Measurements from ENCODE around the gene ZNF407. TPM values are rescaled to one million over a fixed set of nuclear protein-coding genes. Genes with fewer than 3 reads are reported as not detected.

Gene ZNF407
- total and polyA plus RNA-seq, 9 donors: 5.3 to 22.3 (median 18.7) TPM

- H3K4me1 ChIP-seq (ENCODE audit: insufficient read depth): peaks cover 2% of the 10 kb centered on the region
- DNase-seq: no peak
- no peaks in the 10 kb centered on the region for H3K27me3 ChIP-seq
- WGBS, 3 donors: 88 to 96% (median 92%) methylated on average over 5 of the region's 5 CpGs
- intact Hi-C loops (cut with DNase I): no loop called here
- no peak overlapping the region for H3K27ac ChIP-seq
- H3K36me3 ChIP-seq: no peaks in the 10 kb centered on the region
- H3K9me3 ChIP-seq: no peaks in the 10 kb centered on the region
- H3K4me3 ChIP-seq: no peak overlapping the region
- no peak for TF ChIP-seq POLR2A (IDR thresholded peaks at IDR 0.05)
- TF ChIP-seq, protein P1, sequence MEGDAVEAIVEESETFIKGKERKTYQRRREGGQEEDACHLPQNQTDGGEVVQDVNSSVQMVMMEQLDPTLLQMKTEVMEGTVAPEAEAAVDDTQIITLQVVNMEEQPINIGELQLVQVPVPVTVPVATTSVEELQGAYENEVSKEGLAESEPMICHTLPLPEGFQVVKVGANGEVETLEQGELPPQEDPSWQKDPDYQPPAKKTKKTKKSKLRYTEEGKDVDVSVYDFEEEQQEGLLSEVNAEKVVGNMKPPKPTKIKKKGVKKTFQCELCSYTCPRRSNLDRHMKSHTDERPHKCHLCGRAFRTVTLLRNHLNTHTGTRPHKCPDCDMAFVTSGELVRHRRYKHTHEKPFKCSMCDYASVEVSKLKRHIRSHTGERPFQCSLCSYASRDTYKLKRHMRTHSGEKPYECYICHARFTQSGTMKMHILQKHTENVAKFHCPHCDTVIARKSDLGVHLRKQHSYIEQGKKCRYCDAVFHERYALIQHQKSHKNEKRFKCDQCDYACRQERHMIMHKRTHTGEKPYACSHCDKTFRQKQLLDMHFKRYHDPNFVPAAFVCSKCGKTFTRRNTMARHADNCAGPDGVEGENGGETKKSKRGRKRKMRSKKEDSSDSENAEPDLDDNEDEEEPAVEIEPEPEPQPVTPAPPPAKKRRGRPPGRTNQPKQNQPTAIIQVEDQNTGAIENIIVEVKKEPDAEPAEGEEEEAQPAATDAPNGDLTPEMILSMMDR (IDR thresholded peaks at IDR 0.05): no peak
- TF ChIP-seq EP300 (IDR thresholded peaks at IDR 0.05): no peak
Measured at GRCh38 chr18:74874351-74874750, 276.7 kb downstream of the ZNF407 start.

- H3K27me3 ChIP-seq: no peaks in the 10 kb centered on the region
- no peak for TF ChIP-seq EP300 (IDR thresholded peaks at IDR 0.05)
- TF ChIP-seq POLR2A (IDR thresholded peaks at IDR 0.05): no peak
- TF ChIP-seq, protein P1 (IDR thresholded peaks at IDR 0.05): no peak
- H3K27ac ChIP-seq: no peak overlapping the region
- H3K9me3 ChIP-seq: no peaks in the 10 kb centered on the region
- DNase-seq: no peak
- H3K4me3 ChIP-seq: no peak overlapping the region
- no peaks in the 10 kb centered on the region for H3K36me3 ChIP-seq
- intact Hi-C loops (cut with DNase I): no loop called here
- WGBS, 3 donors: 96% methylated on average over 18 of the region's 18 CpGs
- no peaks in the 10 kb centered on the region for H3K4me1 ChIP-seq (ENCODE audit: insufficient read depth)
Measured at GRCh38 chr18:74876630-74877243, 279.1 kb downstream of the ZNF407 start.

DNA sequence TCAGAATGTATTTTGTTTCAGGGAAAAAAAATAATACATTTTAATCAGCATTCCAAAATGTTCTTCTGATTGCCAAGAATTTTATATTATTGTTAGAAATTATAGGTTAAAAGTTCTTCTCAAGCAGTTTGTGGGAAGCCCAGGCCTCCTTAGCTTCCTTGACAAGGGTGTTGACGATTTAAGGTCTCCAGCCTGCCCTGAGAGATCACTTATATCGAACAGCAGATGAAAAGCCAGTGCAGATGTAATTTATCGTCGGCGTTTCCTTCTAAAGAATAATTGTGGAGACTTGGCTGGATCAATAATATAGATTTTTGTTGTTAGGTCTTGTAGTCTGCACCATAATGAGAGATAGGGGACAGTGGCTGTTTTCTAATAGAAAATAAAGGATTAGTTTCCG is 280.6 kb downstream of the ZNF407 start:
- Histone ChIP-seq H3K36me3 (no peaks in the 10 kb centered on the region), H3K4me1 (ENCODE audit: insufficient read depth) (no peaks in the 10 kb centered on the region), H3K27ac (no peak overlapping the region), H3K9me3 (no peaks in the 10 kb centered on the region), H3K27me3 (no peaks in the 10 kb centered on the region), H3K4me3 (no peak overlapping the region)
- WGBS, 3 donors: 55 to 79% (median 60%) methylated on average over 6 of the region's 6 CpGs
- no peak for DNase-seq
- intact Hi-C loops (cut with DNase I): no loop called here
- TF ChIP-seq POLR2A (IDR thresholded peaks at IDR 0.05): no peak
- TF ChIP-seq, protein P1 (IDR thresholded peaks at IDR 0.05): no peak
- TF ChIP-seq EP300 (IDR thresholded peaks at IDR 0.05): no peak

GRCh38 chr18:74880706-74881278 is 283.1 kb downstream of the ZNF407 start:
- intact Hi-C loops (cut with DNase I): no loop called here
- no peak overlapping the region for H3K27ac ChIP-seq
- no peaks in the 10 kb centered on the region for H3K36me3 ChIP-seq
- TF ChIP-seq EP300 (IDR thresholded peaks at IDR 0.05) (no peak), POLR2A (IDR thresholded peaks at IDR 0.05) (no peak)
- TF ChIP-seq, protein P1 (IDR thresholded peaks at IDR 0.05): no peak
- DNase-seq: no peak
- H3K9me3 ChIP-seq: no peaks in the 10 kb centered on the region
- no peak overlapping the region for H3K4me3 ChIP-seq
- H3K4me1 ChIP-seq (ENCODE audit: insufficient read depth): no peaks in the 10 kb centered on the region
- WGBS, 3 donors: 77 to 83% (median 79%) methylated on average over 12 of the region's 12 CpGs
- H3K27me3 ChIP-seq: no peaks in the 10 kb centered on the region
